ENCODE measurements around the gene PRICKLE2. TPM values are rescaled to one million over a fixed set of nuclear protein-coding genes. Genes with fewer than 3 reads are reported as not detected.

PRICKLE2 gene
- total RNA-seq, 1 experiment from 2014 or later, result 9.6 TPM

- BruUV-seq (replicated peaks), result no TSS peak
- no peak overlapping the region for H3K4me3 Mint-ChIP-seq (ENCODE audit: unreplicated experiment)
- no peak for DNase-seq (ENCODE audit: unreplicated experiment)
- intact Hi-C loops (cut with micrococcal nuclease), result no loop called here
- H3K36me3 Mint-ChIP-seq (ENCODE audit: insufficient read depth, unreplicated experiment), result peaks cover 18% of the 10 kb centered on the region
- no peaks in the 10 kb centered on the region for H3K27me3 Mint-ChIP-seq (ENCODE audit: insufficient read depth, unreplicated experiment)
- H3K4me1 Mint-ChIP-seq (ENCODE audit: insufficient read depth, unreplicated experiment), result peaks cover 18% of the 10 kb centered on the region
- H3K27ac Mint-ChIP-seq (ENCODE audit: low read depth, unreplicated experiment), result no peak overlapping the region
- ChIA-PET CTCF (interaction anchor here (0.5 to 1.8 kb wide), 3 partner anchors 12 to 162 kb away, joined by 3 to 5 read pairs (median 3); no protein-coding TSS in a partner anchor), POLR2A (no interaction called here)
- H3K9me3 Mint-ChIP-seq (ENCODE audit: unreplicated experiment), result no peaks in the 10 kb centered on the region
- no peak for TF ChIP-seq CTCF (IDR thresholded peaks at IDR 0.05; ENCODE audit: unreplicated experiment)
Observed at GRCh38 chr3:64242435-64242834, 17.2 kb upstream of the PRICKLE2 start.

DNA sequence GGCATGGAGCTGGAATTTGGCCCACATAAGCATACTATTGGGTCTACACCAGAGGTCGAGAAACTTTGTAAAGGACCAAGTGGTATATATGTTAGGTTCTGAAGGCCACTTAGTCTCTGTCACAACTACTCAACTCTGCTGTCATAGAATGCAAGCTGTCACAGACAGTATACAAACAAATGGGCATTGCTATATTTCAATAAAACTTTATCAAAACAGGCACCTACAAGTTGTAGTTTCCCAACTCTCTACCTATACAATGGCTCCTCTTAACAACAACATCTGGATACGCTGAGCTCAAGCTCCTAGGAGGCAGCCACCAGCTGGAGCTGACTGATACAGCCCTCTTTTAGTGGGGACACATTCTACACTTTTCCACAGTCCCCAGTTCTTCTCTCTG is 15.7 kb upstream of the PRICKLE2 start:
- H3K9me3 Mint-ChIP-seq (ENCODE audit: unreplicated experiment), result no peaks in the 10 kb centered on the region
- peaks cover 18% of the 10 kb centered on the region for H3K4me1 Mint-ChIP-seq (ENCODE audit: insufficient read depth, unreplicated experiment)
- BruUV-seq (replicated peaks), result no TSS peak
- CTCF ChIA-PET, result interaction anchor here (0.6 to 1.1 kb wide), 4 partner anchors 11 to 285 kb away, joined by 3 read pairs; no protein-coding TSS in a partner anchor
- H3K36me3 Mint-ChIP-seq (ENCODE audit: insufficient read depth, unreplicated experiment), result peaks cover 12% of the 10 kb centered on the region
- no peak overlapping the region for H3K4me3 Mint-ChIP-seq (ENCODE audit: unreplicated experiment)
- POLR2A ChIA-PET, result interaction anchor here (0.6 kb wide), 1 partner anchor 74 kb away, joined by 3 read pairs; no protein-coding TSS in a partner anchor
- H3K27me3 Mint-ChIP-seq (ENCODE audit: insufficient read depth, unreplicated experiment), result no peaks in the 10 kb centered on the region
- intact Hi-C loops (cut with micrococcal nuclease), result no loop called here
- no peak for TF ChIP-seq CTCF (IDR thresholded peaks at IDR 0.05; ENCODE audit: unreplicated experiment)
- no peak for DNase-seq (ENCODE audit: unreplicated experiment)
- no peak overlapping the region for H3K27ac Mint-ChIP-seq (ENCODE audit: low read depth, unreplicated experiment)

GRCh38 chr3:64240396-64240795 is 15.1 kb upstream of the PRICKLE2 start:
- peaks cover 17% of the 10 kb centered on the region for H3K4me1 Mint-ChIP-seq (ENCODE audit: insufficient read depth, unreplicated experiment)
- DNase-seq (ENCODE audit: unreplicated experiment), result no peak
- BruUV-seq (replicated peaks), result no TSS peak
- H3K27ac Mint-ChIP-seq (ENCODE audit: low read depth, unreplicated experiment), result no peak overlapping the region
- no peaks in the 10 kb centered on the region for H3K27me3 Mint-ChIP-seq (ENCODE audit: insufficient read depth, unreplicated experiment)
- H3K4me3 Mint-ChIP-seq (ENCODE audit: unreplicated experiment), result no peak overlapping the region
- TF ChIP-seq CTCF (IDR thresholded peaks at IDR 0.05; ENCODE audit: unreplicated experiment), result no peak
- H3K9me3 Mint-ChIP-seq (ENCODE audit: unreplicated experiment), result no peaks in the 10 kb centered on the region
- ChIA-PET CTCF (interaction anchor here (0.6 to 0.9 kb wide), 2 partner anchors 14 to 15 kb away, joined by 3 read pairs; no protein-coding TSS in a partner anchor), POLR2A (interaction anchor here (0.9 kb wide), 1 partner anchor 53 kb away, joined by 3 read pairs; no protein-coding TSS in a partner anchor)
- H3K36me3 Mint-ChIP-seq (ENCODE audit: insufficient read depth, unreplicated experiment), result peaks cover 12% of the 10 kb centered on the region
- intact Hi-C loops (cut with micrococcal nuclease), result no loop called here

- TF ChIP-seq CTCF (IDR thresholded peaks at IDR 0.05; ENCODE audit: unreplicated experiment), result no peak
- H3K4me1 Mint-ChIP-seq (ENCODE audit: insufficient read depth, unreplicated experiment), result peaks cover 14% of the 10 kb centered on the region
- H3K27me3 Mint-ChIP-seq (ENCODE audit: insufficient read depth, unreplicated experiment), result no peaks in the 10 kb centered on the region
- no peak overlapping the region for H3K4me3 Mint-ChIP-seq (ENCODE audit: unreplicated experiment)
- H3K36me3 Mint-ChIP-seq (ENCODE audit: insufficient read depth, unreplicated experiment), result peaks cover 12% of the 10 kb centered on the region
- ChIA-PET CTCF (interaction anchor here (0.6 kb wide), 1 partner anchor 14 kb away, joined by 3 read pairs; no protein-coding TSS in a partner anchor), POLR2A (interaction anchor here (0.9 to 1.1 kb wide), 2 partner anchors 26 to 53 kb away, joined by 3 to 4 read pairs; no protein-coding TSS in a partner anchor)
- intact Hi-C loops (cut with micrococcal nuclease), result no loop called here
- BruUV-seq (replicated peaks), result no TSS peak
- no peak overlapping the region for H3K27ac Mint-ChIP-seq (ENCODE audit: low read depth, unreplicated experiment)
- H3K9me3 Mint-ChIP-seq (ENCODE audit: unreplicated experiment), result no peaks in the 10 kb centered on the region
- no peak for DNase-seq (ENCODE audit: unreplicated experiment)
Observed at GRCh38 chr3:64239841-64240240, 14.6 kb upstream of the PRICKLE2 start.

Data from MCF 10A (cell line).